Neural cell (in vitro differentiated cells): ENCODE data around the gene GRP. TPM values are rescaled to one million over a fixed set of nuclear protein-coding genes. Genes with fewer than 3 reads are reported as not detected.

Experiments
- H2AFZ ChIP-seq: fragments of 200-600, 300-800 bp; sonication (generic), shearing (Covaris generic); 2 replicates; pipeline ENCODE4 v1.6.0; 2014; ENCODE audit warnings: low read depth, mild to moderate bottlenecking, antibody characterized with exemption, low read length, moderate library complexity
- H3F3A ChIP-seq: fragments of 200-600 bp; shearing (Covaris generic); 2 replicates; pipeline ENCODE4 v1.6.1; 2016; ENCODE audit warnings: mild to moderate bottlenecking, moderate library complexity, mixed read lengths, antibody characterized with exemption, low read length; ENCODE audit not compliant: insufficient read depth, poor library complexity, severe bottlenecking
- H3K27ac ChIP-seq: fragments of 200-600, 300-800 bp; sonication (generic), shearing (Covaris generic); 2 replicates; pipeline ENCODE4 v1.5.1; 2014; ENCODE audit warnings: mild to moderate bottlenecking, low read length, moderate library complexity
- H3K27me3 ChIP-seq: fragments of 300-800, 200-600 bp; sonication (generic), shearing (Covaris generic); 2 replicates; pipeline ENCODE4 v1.6.0; 2014; ENCODE audit warnings: mild to moderate bottlenecking, low read depth, low read length, moderate library complexity; ENCODE audit not compliant: insufficient read depth
- H3K36me3 ChIP-seq: fragments of 300-800, 200-600 bp; sonication (generic), shearing (Covaris generic); 2 replicates; pipeline ENCODE4 v1.5.1; 2014; ENCODE audit warnings: mild to moderate bottlenecking, antibody characterized with exemption, low read length, moderate library complexity; ENCODE audit not compliant: insufficient read depth
- H3K4me2 ChIP-seq: fragments of 300-800, 200-600 bp; sonication (generic), shearing (Covaris generic); 2 replicates; pipeline ENCODE4 v1.6.0; 2014; ENCODE audit warnings: mild to moderate bottlenecking, low read length
- H3K4me3 ChIP-seq: fragments of 300-800, 200-600 bp; sonication (generic), shearing (Covaris generic); 2 replicates; pipeline ENCODE4 v1.5.1; 2014; ENCODE audit warnings: mild to moderate bottlenecking, low read length, moderate library complexity
- H3K79me2 ChIP-seq: fragments of 200-600 bp; shearing (Covaris generic); replicated peaks from 2 replicates; pipeline ENCODE4 v1.6.0; 2014; ENCODE audit warnings: mild to moderate bottlenecking, low read length, moderate library complexity; ENCODE audit not compliant: insufficient read depth
- H3K9ac ChIP-seq: fragments of 300-800, 200-600 bp; sonication (generic), shearing (Covaris generic); 2 replicates; pipeline ENCODE4 v1.6.1; 2016; ENCODE audit warnings: mild to moderate bottlenecking, low read length, mixed read lengths
- H3K9me2 ChIP-seq: fragments of 200-600 bp; shearing (Covaris generic); 2 replicates; pipeline ENCODE4 v1.6.1; 2016; ENCODE audit warnings: mild to moderate bottlenecking, low read length, mixed read lengths; ENCODE audit not compliant: insufficient read depth
- H3K9me3 ChIP-seq: fragments of 200-600, 300-800 bp; sonication (generic), shearing (Covaris generic); 2 replicates; pipeline ENCODE4 v1.6.1; 2016; ENCODE audit warnings: mild to moderate bottlenecking, mixed run types, low read length, moderate library complexity, mixed read lengths
- H4K20me1 ChIP-seq: fragments of 200-600 bp; shearing (Covaris generic); 2 replicates; pipeline ENCODE4 v1.6.1; 2016; ENCODE audit warnings: mild to moderate bottlenecking, mixed run types; ENCODE audit not compliant: insufficient read depth
- EP300 ChIP-seq: fragments of 450-650 bp; conservative IDR thresholded peaks from 2 replicates; pipeline ENCODE4 v1.6.1; 2014; ENCODE audit warnings: antibody characterized with exemption, mild to moderate bottlenecking, moderate library complexity; ENCODE audit not compliant: poor library complexity, severe bottlenecking
- EZH2 ChIP-seq: fragments of 200-600, 300-800 bp; shearing (Covaris generic), sonication (generic); IDR thresholded peaks from 2 replicates; pipeline ENCODE4 v1.6.1; 2014; ENCODE audit warnings: antibody characterized with exemption, low read length, borderline replicate concordance, mild to moderate bottlenecking; ENCODE audit not compliant: insufficient read depth, poor library complexity, severe bottlenecking
- MXI1 ChIP-seq: fragments of 450-650 bp; conservative IDR thresholded peaks from 2 replicates; pipeline ENCODE4 v1.6.1; 2014; ENCODE audit warnings: antibody characterized with exemption, mild to moderate bottlenecking; ENCODE audit not compliant: poor library complexity, severe bottlenecking
- POLR2AphosphoS5 ChIP-seq: IDR thresholded peaks from 2 replicates; pipeline ENCODE4 v1.6.1; 2012
- RAD21 ChIP-seq: fragments of 450-650 bp; conservative IDR thresholded peaks from 2 replicates; pipeline ENCODE4 v1.6.1; 2014; ENCODE audit warnings: antibody characterized with exemption, mild to moderate bottlenecking, moderate library complexity
- SMC3 ChIP-seq: fragments of 450-650 bp; conservative IDR thresholded peaks from 2 replicates; pipeline ENCODE4 v1.6.1; 2014; ENCODE audit warnings: antibody characterized with exemption, mild to moderate bottlenecking, moderate library complexity; ENCODE audit not compliant: poor library complexity
- TAF1 ChIP-seq: IDR thresholded peaks from 2 replicates; pipeline ENCODE4 v1.6.1; 2012; ENCODE audit warnings: low read depth
- polyA plus RNA-seq: library from polyadenylated mRNA; depleted of rRNA; stranded (reverse); fragments of >200 nt; gene quantifications from 2 replicates; pipeline ENCODE4 v1.2.3, GENCODE V29; 2014
- TF ChIP-seq, protein P1 (sequence below): IDR thresholded peaks from 2 replicates; pipeline ENCODE4 v1.6.1; 2012; ENCODE audit warnings: borderline replicate concordance
- TF ChIP-seq, protein P2 (sequence below): fragments of 450-650 bp; IDR thresholded peaks from 2 replicates; pipeline ENCODE4 v1.5.1; 2014; ENCODE audit warnings: antibody characterized with exemption, mild to moderate bottlenecking, moderate library complexity; ENCODE audit not compliant: poor library complexity, severe bottlenecking

GRP gene
- polyA plus RNA-seq, 1 donor from 2014 or later: not detected

DNA sequence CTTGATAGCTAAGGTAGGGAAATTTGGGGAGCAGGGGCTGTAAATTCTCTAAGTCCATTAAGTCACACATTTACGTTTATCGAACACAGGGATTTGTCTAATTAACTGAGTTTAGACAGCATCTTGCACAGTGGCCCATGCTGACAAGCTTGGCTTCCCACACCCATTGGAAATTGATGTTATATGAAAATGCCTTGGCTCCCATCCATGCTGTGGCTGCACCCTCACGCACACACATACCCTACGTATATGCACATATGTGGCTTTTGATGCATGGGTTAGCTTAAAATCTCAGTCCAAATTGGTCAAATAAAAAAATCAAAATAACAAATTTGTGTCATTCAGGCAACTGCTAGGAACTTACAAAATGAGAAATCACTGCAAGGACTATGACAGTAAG is 42.5 kb upstream of the GRP start:
- Histone ChIP-seq H3K9me2 (no peaks in the 10 kb centered on the region), H3K79me2 (no peaks in the 10 kb centered on the region), H3K27me3 (no peaks in the 10 kb centered on the region), H3K9me3 (peaks cover 6% of the 10 kb centered on the region), H4K20me1 (no peaks in the 10 kb centered on the region), H3F3A (no peaks in the 10 kb centered on the region), H3K9ac (no peak overlapping the region), H3K4me2 (no peak overlapping the region), H3K36me3 (no peaks in the 10 kb centered on the region), H2AFZ (no peak overlapping the region), H3K27ac (no peak overlapping the region), H3K4me3 (no peak overlapping the region)
- no peak for TF ChIP-seq TAF1
- TF ChIP-seq, protein P1, sequence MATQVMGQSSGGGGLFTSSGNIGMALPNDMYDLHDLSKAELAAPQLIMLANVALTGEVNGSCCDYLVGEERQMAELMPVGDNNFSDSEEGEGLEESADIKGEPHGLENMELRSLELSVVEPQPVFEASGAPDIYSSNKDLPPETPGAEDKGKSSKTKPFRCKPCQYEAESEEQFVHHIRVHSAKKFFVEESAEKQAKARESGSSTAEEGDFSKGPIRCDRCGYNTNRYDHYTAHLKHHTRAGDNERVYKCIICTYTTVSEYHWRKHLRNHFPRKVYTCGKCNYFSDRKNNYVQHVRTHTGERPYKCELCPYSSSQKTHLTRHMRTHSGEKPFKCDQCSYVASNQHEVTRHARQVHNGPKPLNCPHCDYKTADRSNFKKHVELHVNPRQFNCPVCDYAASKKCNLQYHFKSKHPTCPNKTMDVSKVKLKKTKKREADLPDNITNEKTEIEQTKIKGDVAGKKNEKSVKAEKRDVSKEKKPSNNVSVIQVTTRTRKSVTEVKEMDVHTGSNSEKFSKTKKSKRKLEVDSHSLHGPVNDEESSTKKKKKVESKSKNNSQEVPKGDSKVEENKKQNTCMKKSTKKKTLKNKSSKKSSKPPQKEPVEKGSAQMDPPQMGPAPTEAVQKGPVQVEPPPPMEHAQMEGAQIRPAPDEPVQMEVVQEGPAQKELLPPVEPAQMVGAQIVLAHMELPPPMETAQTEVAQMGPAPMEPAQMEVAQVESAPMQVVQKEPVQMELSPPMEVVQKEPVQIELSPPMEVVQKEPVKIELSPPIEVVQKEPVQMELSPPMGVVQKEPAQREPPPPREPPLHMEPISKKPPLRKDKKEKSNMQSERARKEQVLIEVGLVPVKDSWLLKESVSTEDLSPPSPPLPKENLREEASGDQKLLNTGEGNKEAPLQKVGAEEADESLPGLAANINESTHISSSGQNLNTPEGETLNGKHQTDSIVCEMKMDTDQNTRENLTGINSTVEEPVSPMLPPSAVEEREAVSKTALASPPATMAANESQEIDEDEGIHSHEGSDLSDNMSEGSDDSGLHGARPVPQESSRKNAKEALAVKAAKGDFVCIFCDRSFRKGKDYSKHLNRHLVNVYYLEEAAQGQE: no peak
- TF ChIP-seq, protein P2, sequence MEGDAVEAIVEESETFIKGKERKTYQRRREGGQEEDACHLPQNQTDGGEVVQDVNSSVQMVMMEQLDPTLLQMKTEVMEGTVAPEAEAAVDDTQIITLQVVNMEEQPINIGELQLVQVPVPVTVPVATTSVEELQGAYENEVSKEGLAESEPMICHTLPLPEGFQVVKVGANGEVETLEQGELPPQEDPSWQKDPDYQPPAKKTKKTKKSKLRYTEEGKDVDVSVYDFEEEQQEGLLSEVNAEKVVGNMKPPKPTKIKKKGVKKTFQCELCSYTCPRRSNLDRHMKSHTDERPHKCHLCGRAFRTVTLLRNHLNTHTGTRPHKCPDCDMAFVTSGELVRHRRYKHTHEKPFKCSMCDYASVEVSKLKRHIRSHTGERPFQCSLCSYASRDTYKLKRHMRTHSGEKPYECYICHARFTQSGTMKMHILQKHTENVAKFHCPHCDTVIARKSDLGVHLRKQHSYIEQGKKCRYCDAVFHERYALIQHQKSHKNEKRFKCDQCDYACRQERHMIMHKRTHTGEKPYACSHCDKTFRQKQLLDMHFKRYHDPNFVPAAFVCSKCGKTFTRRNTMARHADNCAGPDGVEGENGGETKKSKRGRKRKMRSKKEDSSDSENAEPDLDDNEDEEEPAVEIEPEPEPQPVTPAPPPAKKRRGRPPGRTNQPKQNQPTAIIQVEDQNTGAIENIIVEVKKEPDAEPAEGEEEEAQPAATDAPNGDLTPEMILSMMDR: no peak

DNA sequence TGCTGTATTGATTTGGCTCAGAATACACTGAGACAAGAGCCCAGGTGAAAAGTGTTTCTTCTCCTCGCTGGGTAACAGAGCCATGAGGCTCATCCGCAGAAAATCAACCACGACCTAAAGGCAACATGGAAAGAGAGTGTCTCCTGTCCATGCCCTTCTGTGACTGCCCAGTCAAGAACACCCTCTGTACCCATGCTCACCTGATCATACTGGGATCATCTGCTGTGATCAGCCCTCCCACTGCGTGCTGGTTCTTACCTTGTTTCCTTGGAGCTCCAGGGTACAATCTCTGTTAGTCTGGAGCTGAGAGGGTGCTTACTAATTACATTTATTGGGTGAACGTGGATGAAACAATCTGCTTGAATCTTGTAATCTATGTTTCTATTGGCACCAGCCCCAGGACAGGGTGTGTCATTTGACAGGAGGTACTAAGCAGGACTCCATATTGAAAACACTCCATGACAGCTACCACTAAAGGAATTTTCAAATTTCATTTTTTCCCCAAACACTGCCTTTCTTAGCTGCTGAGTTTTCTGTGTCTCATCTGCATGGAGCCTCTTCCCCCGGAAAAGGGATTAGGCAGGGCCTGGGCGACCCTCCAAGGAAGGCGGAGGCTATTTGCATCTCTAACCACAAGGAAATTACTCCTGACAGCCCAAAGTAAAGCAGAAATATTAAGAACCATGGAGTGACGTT is 39.7 kb upstream of the GRP start:
- Histone ChIP-seq H3K27ac (no peak overlapping the region), H4K20me1 (no peaks in the 10 kb centered on the region), H3K36me3 (no peaks in the 10 kb centered on the region), H3K4me3 (no peak overlapping the region), H3K9ac (no peak overlapping the region), H3K79me2 (no peaks in the 10 kb centered on the region), H3K27me3 (no peaks in the 10 kb centered on the region), H2AFZ (no peak overlapping the region), H3K9me3 (no peaks in the 10 kb centered on the region), H3K4me2 (no peak overlapping the region), H3K9me2 (no peaks in the 10 kb centered on the region), H3F3A (no peaks in the 10 kb centered on the region)
- TF ChIP-seq POLR2AphosphoS5 (no peak), TAF1 (no peak), RAD21 (no peak), SMC3 (no peak), EZH2 (no peak), EP300 (no peak), MXI1 (no peak)
- TF ChIP-seq, protein P2: no peak
- TF ChIP-seq, protein P1: no peak
